ENCODE results near the gene ANK3.

- no peak for TF ChIP-seq ZFX (IDR thresholded peaks at IDR 0.05)
- TF ChIP-seq POLR2A (IDR thresholded peaks at IDR 0.05; ENCODE audit: borderline replicate concordance, extremely low read depth, insufficient read depth, insufficient read length): no peak
- no peak for TF ChIP-seq CBX3 (IDR thresholded peaks at IDR 0.05; ENCODE audit: low read depth)
- TF ChIP-seq POLR2AphosphoS5 (IDR thresholded peaks at IDR 0.05; ENCODE audit: low read depth, low read length): no peak
- no peak for TF ChIP-seq CEBPB (IDR thresholded peaks at IDR 0.05; ENCODE audit: low read depth)
These were observed 379.8 kb downstream of the ANK3 start for GRCh38 chr10:60009710-60010383.
